ENCODE measurements around the gene VAMP2. TPM values are rescaled to one million over a fixed set of nuclear protein-coding genes. Genes with fewer than 3 reads are reported as not detected.

Gene VAMP2
- total RNA-seq, 1 donor from 2014 or later, result 2.1 TPM

DNA sequence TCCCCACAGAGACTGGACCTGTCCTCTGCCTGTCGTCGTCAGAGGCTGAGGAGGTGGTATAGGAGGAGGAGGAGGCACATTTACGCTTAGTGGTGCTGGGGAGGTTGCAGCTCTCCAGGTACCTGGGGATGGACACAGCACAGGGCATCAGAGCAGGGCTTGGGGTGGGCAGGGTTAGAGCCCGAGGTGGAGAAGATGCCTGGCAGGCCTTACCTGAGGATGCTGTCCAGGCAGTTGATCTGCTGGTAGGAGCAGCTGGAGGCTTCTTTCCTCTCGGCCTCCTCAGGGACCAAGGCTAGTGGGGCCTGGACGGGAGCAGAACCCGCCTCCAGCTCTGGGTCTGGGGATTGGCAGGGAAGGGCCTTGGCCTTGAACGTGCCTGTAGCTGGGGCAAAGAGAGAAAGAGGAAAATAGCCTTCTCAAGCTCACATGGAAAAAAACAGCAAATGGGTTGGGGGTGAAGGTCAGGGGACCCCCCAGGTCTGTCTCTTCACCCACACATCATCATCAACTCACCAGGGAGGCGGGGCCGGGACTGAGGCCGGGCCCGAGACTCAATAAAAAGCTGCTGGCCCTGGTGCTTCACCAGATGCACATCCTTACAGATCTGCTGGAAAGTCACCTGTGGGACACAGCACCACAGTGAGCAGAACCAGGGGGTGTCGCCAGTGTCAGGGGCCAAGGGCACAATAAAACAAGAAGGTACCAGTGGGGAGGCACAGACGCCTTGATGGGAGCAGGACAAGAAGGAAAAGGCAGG lies 16.2 kb downstream of the VAMP2 start:
- FAIRE-seq (no peak), DNase-seq (ENCODE audit: low read depth) (no peak)
- H3K27me3 ChIP-seq (ENCODE audit: control insufficient read depth, insufficient read depth, low read length), result no peaks in the 10 kb centered on the region
- TF ChIP-seq, protein P1, sequence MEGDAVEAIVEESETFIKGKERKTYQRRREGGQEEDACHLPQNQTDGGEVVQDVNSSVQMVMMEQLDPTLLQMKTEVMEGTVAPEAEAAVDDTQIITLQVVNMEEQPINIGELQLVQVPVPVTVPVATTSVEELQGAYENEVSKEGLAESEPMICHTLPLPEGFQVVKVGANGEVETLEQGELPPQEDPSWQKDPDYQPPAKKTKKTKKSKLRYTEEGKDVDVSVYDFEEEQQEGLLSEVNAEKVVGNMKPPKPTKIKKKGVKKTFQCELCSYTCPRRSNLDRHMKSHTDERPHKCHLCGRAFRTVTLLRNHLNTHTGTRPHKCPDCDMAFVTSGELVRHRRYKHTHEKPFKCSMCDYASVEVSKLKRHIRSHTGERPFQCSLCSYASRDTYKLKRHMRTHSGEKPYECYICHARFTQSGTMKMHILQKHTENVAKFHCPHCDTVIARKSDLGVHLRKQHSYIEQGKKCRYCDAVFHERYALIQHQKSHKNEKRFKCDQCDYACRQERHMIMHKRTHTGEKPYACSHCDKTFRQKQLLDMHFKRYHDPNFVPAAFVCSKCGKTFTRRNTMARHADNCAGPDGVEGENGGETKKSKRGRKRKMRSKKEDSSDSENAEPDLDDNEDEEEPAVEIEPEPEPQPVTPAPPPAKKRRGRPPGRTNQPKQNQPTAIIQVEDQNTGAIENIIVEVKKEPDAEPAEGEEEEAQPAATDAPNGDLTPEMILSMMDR (IDR thresholded peaks at IDR 0.05; ENCODE audit: insufficient read depth, low read length, severe bottlenecking), result no peak
- peaks cover 87% of the 10 kb centered on the region for H3K36me3 ChIP-seq (ENCODE audit: control insufficient read depth, insufficient read depth, low read length)
- H3K4me3 ChIP-seq (ENCODE audit: low read depth, low read length), result no peak overlapping the region

DNA sequence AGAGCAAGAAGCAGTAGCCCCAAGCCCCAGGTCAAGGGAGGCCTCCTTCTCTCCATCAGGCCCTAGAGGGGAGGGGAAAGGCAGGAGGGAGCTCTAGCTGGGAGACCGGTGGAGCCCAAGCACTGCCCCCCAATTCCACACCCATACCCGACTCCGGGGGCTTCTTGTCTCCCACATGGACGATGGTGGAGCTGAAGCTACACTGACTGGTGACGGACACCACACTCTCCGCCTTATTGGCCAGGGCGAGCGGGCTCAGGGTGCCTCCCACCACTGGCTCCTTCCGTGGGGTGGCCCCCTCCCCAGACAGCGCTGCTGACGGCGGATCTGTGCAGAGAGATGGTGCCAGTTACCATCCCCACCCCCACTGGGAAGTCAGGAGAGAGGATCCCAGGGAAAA lies 16.9 kb downstream of the VAMP2 start:
- H3K36me3 ChIP-seq (ENCODE audit: control insufficient read depth, insufficient read depth, low read length), result peaks cover 86% of the 10 kb centered on the region
- H3K4me3 ChIP-seq (ENCODE audit: low read depth, low read length), result no peak overlapping the region
- DNase-seq (ENCODE audit: low read depth), result no peak
- FAIRE-seq, result no peak
- H3K27me3 ChIP-seq (ENCODE audit: control insufficient read depth, insufficient read depth, low read length), result no peaks in the 10 kb centered on the region
- TF ChIP-seq, protein P1 (IDR thresholded peaks at IDR 0.05; ENCODE audit: insufficient read depth, low read length, severe bottlenecking), result no peak

DNA sequence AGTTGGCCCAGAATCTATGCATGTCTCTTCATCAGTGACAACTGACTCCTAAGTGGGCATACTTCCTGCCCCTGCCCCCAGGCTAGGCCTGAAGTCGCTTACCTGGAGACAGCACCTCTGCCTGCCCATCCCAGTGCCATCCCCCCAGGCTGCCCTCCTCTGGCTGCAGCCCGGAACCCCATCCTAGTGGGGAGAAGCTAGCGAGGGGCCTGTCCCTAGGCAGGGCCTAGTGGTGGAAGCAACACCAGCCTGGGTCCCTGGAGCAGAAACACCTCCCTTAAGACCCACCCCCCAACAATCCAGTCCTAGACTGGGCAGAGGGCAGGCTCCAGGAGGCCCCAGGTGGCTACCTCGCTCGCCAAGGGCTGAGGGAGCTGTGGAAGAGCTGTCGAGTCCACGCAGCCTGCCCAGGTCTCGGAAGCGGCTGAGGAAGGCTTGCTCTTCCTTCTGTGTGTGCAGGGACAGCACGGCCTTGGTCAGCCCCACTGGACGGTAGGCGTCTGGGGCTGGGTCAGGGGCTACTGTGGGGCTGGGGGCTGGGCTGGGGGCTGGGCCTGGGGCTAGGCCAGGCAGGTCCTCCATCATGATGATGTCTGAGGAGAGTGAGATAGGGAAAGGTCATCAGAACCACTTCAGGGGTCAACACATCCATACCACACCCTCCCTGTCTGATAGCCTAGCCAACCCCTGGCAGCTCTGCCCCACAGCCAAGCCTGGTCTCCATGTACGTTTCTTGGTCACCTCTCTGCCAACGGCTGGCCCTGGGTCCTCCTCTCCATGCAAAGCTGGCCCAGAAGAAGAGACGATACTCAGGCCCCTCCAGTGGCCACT lies 18.1 kb downstream of the VAMP2 start:
- DNase-seq (ENCODE audit: low read depth), result no peak
- TF ChIP-seq, protein P1 (IDR thresholded peaks at IDR 0.05; ENCODE audit: insufficient read depth, low read length, severe bottlenecking), result no peak
- Histone ChIP-seq H3K4me3 (ENCODE audit: low read depth, low read length) (no peak overlapping the region), H3K36me3 (ENCODE audit: control insufficient read depth, insufficient read depth, low read length) (peaks cover 80% of the 10 kb centered on the region), H3K27me3 (ENCODE audit: control insufficient read depth, insufficient read depth, low read length) (no peaks in the 10 kb centered on the region)
- FAIRE-seq, result no peak

DNA sequence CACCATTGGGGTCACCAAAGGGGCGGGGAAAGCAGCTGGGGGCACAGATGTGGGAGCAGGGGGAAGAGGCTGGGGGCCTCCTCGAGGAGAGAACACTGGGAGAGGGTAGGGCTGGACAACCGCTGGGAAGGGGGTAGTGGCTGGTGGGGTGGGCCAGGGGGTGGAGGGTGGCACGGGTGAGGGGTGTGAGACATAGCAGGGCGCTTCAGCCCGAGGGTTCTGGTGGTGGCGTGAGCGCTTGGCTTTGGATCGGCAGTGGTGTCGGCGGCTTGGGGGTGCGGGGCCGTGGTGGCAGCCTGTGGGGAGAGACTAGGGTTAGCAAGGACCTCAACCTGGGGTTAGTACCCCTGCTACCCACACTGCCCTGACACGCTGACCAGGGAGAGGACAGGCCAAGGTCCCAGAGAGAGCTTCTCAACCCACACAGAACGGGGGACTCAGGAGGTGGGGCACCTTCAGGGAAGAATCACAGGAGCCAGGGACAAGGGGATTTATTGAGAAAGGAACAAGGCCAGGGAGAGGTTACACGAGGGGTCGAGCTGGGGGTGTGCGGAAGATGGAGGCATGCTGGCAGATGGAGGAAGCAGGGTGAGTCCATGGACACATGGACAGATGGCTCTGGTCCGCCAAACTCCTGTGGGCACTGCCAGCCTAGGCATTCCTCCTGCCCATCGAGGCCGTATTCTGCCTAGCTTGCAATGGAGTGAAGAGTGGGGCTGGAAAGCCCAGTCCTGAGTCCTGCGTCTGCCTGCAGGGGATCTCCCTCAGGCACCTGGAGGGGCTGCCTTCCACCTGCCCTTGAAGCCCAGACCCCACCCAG lies 19.0 kb downstream of the VAMP2 start:
- Histone ChIP-seq H3K27me3 (ENCODE audit: control insufficient read depth, insufficient read depth, low read length) (no peaks in the 10 kb centered on the region), H3K36me3 (ENCODE audit: control insufficient read depth, insufficient read depth, low read length) (peaks cover 73% of the 10 kb centered on the region), H3K4me3 (ENCODE audit: low read depth, low read length) (no peak overlapping the region)
- TF ChIP-seq, protein P1 (IDR thresholded peaks at IDR 0.05; ENCODE audit: insufficient read depth, low read length, severe bottlenecking), result no peak
- DNase-seq (ENCODE audit: low read depth) (no peak), FAIRE-seq (no peak)

DNA sequence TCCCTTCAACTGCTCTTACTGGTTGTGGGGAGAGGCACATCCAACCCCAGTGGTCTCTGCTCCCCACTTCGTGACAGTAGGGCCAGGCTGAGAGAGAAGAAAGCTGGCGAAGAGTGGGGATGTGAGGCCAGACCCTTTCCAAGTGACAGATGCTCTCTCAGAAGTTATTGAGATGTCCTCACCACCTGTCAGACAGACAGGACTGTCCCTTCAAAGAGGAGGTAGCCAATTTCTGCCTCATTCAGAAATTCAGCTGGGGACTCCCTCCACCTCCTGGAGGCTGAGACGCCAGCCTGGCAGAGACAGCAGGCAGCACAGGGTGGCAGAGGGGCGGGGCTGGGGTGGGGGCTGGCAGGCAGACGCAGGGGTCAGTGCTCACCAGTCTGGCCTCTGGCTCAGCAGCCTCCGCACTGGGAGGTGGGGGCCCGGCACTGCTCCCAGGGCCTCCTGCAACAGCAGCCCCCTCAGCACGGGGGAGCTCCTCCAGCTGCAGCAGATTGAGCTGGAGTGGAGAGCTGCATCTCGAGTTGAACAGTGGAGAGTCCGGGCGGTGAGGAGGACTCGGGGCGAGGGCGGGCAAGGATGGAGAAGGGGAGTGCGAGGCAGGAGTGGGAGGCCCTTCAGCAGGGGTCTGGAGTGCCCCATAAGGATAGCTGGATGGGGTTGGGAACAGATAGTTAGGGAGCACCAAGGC lies 19.7 kb downstream of the VAMP2 start:
- FAIRE-seq (no peak), DNase-seq (ENCODE audit: low read depth) (no peak)
- TF ChIP-seq, protein P1 (IDR thresholded peaks at IDR 0.05; ENCODE audit: insufficient read depth, low read length, severe bottlenecking), result no peak
- H3K4me3 ChIP-seq (ENCODE audit: low read depth, low read length), result no peak overlapping the region
- H3K27me3 ChIP-seq (ENCODE audit: control insufficient read depth, insufficient read depth, low read length), result no peaks in the 10 kb centered on the region
- H3K36me3 ChIP-seq (ENCODE audit: control insufficient read depth, insufficient read depth, low read length), result peaks cover 66% of the 10 kb centered on the region

Measured in bronchial epithelial cell (primary cell).